Vagina (tissue), 2 donors: ENCODE results near the gene HPS5.

Source experiments
- CTCF ChIP-seq, 3 experiments: fragments of 450-650 bp in 2 of 3; fragments of 200-600 bp in 1 of 3; sonication (generic) in 1 of 3; IDR thresholded peaks; one replicate each; pipeline ENCODE4 v1.5.1; 2017 to 2019; ENCODE audit warnings: antibody characterized with exemption in 3 of 3, mild to moderate bottlenecking in 2 of 3, moderate library complexity in 2 of 3
- POLR2A ChIP-seq, 2 donors: fragments of 450-650 bp; IDR thresholded peaks; one replicate each; pipeline ENCODE4 v1.6.1; 2017; ENCODE audit warnings: antibody characterized with exemption in 2 of 2, mild to moderate bottlenecking in 2 of 2, moderate library complexity in 2 of 2
- POLR2AphosphoS5 ChIP-seq, 2 donors: sonication (generic); formaldehyde crosslinking; IDR thresholded peaks; one replicate each; pipeline ENCODE4 v1.9.0; 2017; ENCODE audit warnings: antibody characterized with exemption in 2 of 2, mild to moderate bottlenecking in 2 of 2, low read depth in 1 of 2; ENCODE audit not compliant: insufficient read depth in 1 of 2

- no peak for TF ChIP-seq CTCF (IDR thresholded peaks at IDR 0.05)
- no peak for TF ChIP-seq POLR2A (IDR thresholded peaks at IDR 0.05)
- no peak for TF ChIP-seq POLR2AphosphoS5 (IDR thresholded peaks at IDR 0.05; ENCODE audit: insufficient read depth in 1 of 2, low read depth in 1 of 2)
These were observed 85.1 kb downstream of the HPS5 start, which contains the start of gene SAA4 for GRCh38 chr11:18236664-18237356.
